ENCODE results near the gene SVIL. TPM values are rescaled to one million over a fixed set of nuclear protein-coding genes. Genes with fewer than 3 reads are reported as not detected.
"Not testable (repeated sequence)": the region's sequence is repeated elsewhere in the genome, so short reads cannot be mapped to it uniquely, and the experiment has no call there.

Gene SVIL
- total RNA-seq, 1 donor from 2014 or later = 16.7 TPM

GRCh38 chr10:29496341-29497162, 138.2 kb downstream of the SVIL start:
- peak in 1 of 2 donors; percentile 65 for DNase-seq (ENCODE audit: low spot score in 2 of 2)
- no peak for FAIRE-seq

- DNase-seq (ENCODE audit: low spot score in 2 of 2) (no peak), FAIRE-seq (no peak)
Measured at GRCh38 chr10:29495366-29495765, 139.4 kb downstream of the SVIL start.

GRCh38 chr10:29493697-29494096, 141.1 kb downstream of the SVIL start:
- DNase-seq (ENCODE audit: low spot score in 2 of 2) (no peak), FAIRE-seq (no peak)

- FAIRE-seq (no peak), DNase-seq (ENCODE audit: low spot score in 2 of 2) (no peak)
Measured at GRCh38 chr10:29492774-29493173, 142.0 kb downstream of the SVIL start.

GRCh38 chr10:29491918-29492317, 142.9 kb downstream of the SVIL start:
- FAIRE-seq (no peak), DNase-seq (ENCODE audit: low spot score in 2 of 2) (no peak)

GRCh38 chr10:29490781-29491280, 143.9 kb downstream of the SVIL start:
- not testable (repeated sequence) for DNase-seq (ENCODE audit: low spot score in 2 of 2); FAIRE-seq

GRCh38 chr10:29488471-29488870, 146.3 kb downstream of the SVIL start:
- FAIRE-seq; DNase-seq (ENCODE audit: low spot score in 2 of 2): not testable (repeated sequence)

GRCh38 chr10:29487884-29488266, 146.9 kb downstream of the SVIL start:
- FAIRE-seq; DNase-seq (ENCODE audit: low spot score in 2 of 2): not testable (repeated sequence)

- not testable (repeated sequence) for DNase-seq (ENCODE audit: low spot score in 2 of 2); FAIRE-seq
Measured at GRCh38 chr10:29487032-29487883, 147.5 kb downstream of the SVIL start.

- DNase-seq (ENCODE audit: low spot score in 2 of 2) (no peak), FAIRE-seq (no peak)
Measured at GRCh38 chr10:29486433-29486832, 148.3 kb downstream of the SVIL start.

- not testable (repeated sequence) for FAIRE-seq
Measured at GRCh38 chr10:29484677-29485076, 150.1 kb downstream of the SVIL start.

GRCh38 chr10:29482591-29483431, 152.0 kb downstream of the SVIL start:
- DNase-seq (ENCODE audit: low spot score in 2 of 2) = no peak
- FAIRE-seq = no peak

More at GRCh38 chr10:29484677-29485076, 150.1 kb downstream of the SVIL start:
- DNase-seq (ENCODE audit: low spot score in 2 of 2) = not testable (repeated sequence)

- FAIRE-seq = no peak
- DNase-seq (ENCODE audit: low spot score in 2 of 2) = no peak
Measured at GRCh38 chr10:29481906-29482440, 152.8 kb downstream of the SVIL start.

- DNase-seq (ENCODE audit: low spot score in 2 of 2) (no peak), FAIRE-seq (no peak)
Measured at GRCh38 chr10:29479981-29480954, 154.5 kb downstream of the SVIL start.

- FAIRE-seq = no peak
- no peak for DNase-seq (ENCODE audit: low spot score in 2 of 2)
Measured at GRCh38 chr10:29479081-29479925, 155.5 kb downstream of the SVIL start.

- FAIRE-seq = no peak
- DNase-seq (ENCODE audit: low spot score in 2 of 2) = no peak
Measured at GRCh38 chr10:29473406-29474100, 161.2 kb downstream of the SVIL start.

- no peak for FAIRE-seq
- no peak for DNase-seq (ENCODE audit: low spot score in 2 of 2)
Measured at GRCh38 chr10:29473087-29473356, 161.7 kb downstream of the SVIL start.
